Hematopoietic multipotent progenitor cell treated with erythropoietin and hydrocortisone succinate and interleukin-3 and kit ligand, for 6 days (in vitro differentiated cells): ENCODE measurements around the gene COX7C.

Experiments
- DNase-seq: peaks from one replicate; pipeline ENCODE4 v3.0.0-alpha.2; 2015

COX7C gene

DNA sequence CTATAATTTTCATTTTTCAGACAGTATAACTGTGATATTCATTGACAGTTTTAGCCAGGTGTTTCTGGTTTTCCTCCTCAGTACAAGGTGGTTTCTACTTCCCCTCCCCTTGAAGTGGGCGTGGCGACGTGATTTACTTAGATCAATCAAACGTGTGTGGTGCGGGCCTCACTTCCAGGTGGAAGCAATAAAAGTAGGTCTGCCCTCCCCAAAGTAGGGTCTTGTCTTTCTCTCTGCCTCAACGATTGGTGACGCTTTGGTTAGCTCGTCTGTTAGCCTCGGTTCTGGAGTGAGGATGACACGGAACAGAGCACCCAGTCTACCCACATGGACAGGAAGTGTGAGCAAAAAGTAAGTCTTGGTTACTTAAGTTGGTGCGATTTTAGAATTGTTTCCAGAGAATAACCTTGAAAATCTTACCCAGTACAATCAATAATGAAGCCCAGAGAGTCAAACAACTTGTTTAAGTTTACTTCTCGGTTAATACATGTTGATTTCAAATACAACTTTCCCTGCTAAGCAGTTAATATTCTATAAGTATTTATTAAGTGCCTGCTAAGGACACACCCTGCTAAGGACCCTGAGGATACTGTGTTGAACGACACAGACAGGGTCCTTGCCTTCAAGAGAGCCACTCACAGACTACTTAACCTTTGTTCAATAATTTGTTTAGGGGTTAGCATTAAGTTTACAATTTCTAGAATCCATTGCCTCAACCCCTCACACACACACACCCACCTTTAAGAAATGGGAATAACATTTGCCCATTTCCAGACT lies 48.4 kb downstream of the COX7C start:
- DNase-seq = no peak

DNA sequence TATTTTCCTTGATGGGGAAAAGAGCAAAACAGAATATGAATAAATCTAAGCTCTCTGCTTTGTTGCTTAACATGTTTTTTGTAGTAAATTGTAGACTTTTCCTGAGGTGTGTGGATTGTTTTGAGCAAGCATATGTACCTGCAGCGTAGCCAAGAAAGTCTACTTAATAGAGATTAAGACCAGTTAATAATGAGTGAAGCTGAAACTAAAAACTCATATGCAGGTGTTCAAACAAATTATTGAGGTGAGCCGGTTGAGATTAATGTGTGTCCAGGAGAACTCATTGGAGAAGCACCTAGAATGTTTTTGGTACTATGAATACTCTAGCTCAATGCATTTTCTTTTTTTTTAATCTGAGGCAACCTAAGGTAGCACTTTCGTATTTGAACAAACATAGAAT lies 49.2 kb downstream of the COX7C start:
- DNase-seq = no peak
